Esophagus muscularis mucosa (tissue), 4 donors: ENCODE data around the gene INTS15. TPM values are rescaled to one million over a fixed set of nuclear protein-coding genes. Genes with fewer than 3 reads are reported as not detected.

Source experiments
- DNase-seq: peaks from one replicate; pipeline ENCODE4 v3.0.0-alpha.2; 2017; ENCODE audit errors: extremely low spot score
- H3K27ac ChIP-seq, 4 donors: fragments of 200-600 bp; sonication (generic); replicated peaks in 1 of 4; 1 replicate in 3 of 4; 2 replicates in 1 of 4; pipeline ENCODE4 v1.5.1; 2016 to 2019; ENCODE audit warnings: mild to moderate bottlenecking in 1 of 4
- H3K27me3 ChIP-seq, 4 donors: fragments of 200-600 bp; sonication (generic); one replicate each; pipeline versions ENCODE4 v1.5.1 to v1.6.0; 2016 to 2019
- H3K36me3 ChIP-seq, 4 donors: fragments of 200-600 bp; sonication (generic); one replicate each; pipeline ENCODE4 v1.5.1; 2016 to 2019
- H3K4me1 ChIP-seq, 4 donors: fragments of 200-600 bp; sonication (generic); one replicate each; pipeline ENCODE4 v1.5.1; 2016 to 2019
- H3K4me3 ChIP-seq, 4 donors: fragments of 200-600 bp; sonication (generic); 1 replicate in 2 of 4; 2 replicates in 2 of 4; pipeline ENCODE4 v1.5.1; 2016 to 2019; ENCODE audit warnings: mild to moderate bottlenecking in 4 of 4, moderate library complexity in 1 of 4
- H3K9me3 ChIP-seq, 4 donors: fragments of 200-600 bp; sonication (generic); 1 replicate in 3 of 4; 2 replicates in 1 of 4; pipeline ENCODE4 v1.5.1; 2016 to 2019
- CTCF ChIP-seq, 3 experiments: fragments of 200-600 bp in 2 of 3; fragments of 450-650 bp in 1 of 3; sonication (generic) in 2 of 3; IDR thresholded peaks; one replicate each; pipeline ENCODE4 v1.5.1; 2017 to 2019; ENCODE audit warnings: antibody characterized with exemption in 3 of 3, mild to moderate bottlenecking in 2 of 3, moderate library complexity in 1 of 3
- EP300 ChIP-seq: sonication (generic); formaldehyde crosslinking; IDR thresholded peaks from one replicate; pipeline ENCODE4 v1.6.1; 2017; ENCODE audit warnings: antibody characterized with exemption
- POLR2A ChIP-seq: fragments of 450-650 bp; IDR thresholded peaks from one replicate; pipeline ENCODE4 v1.6.1; 2017; ENCODE audit warnings: antibody characterized with exemption, moderate library complexity, mild to moderate bottlenecking, low read depth
- POLR2AphosphoS5 ChIP-seq, 2 donors: sonication (generic); formaldehyde crosslinking; IDR thresholded peaks; one replicate each; pipeline ENCODE4 v1.6.1; 2017; ENCODE audit warnings: antibody characterized with exemption in 2 of 2
- WGBS: methylation state at CpG from one replicate; pipeline ENCODE4 v1.1.5; 2018; 5-methylcytosine and 5-hydroxymethylcytosine counted together
- intact Hi-C: fragments of 100-400 bp; cut with DNase I; formaldehyde crosslinking; loops from one replicate; pipeline ENCODE4 v1.15.1; 2023
- total RNA-seq, 4 donors: library from RNA; depleted of rRNA; stranded (reverse); fragments of >200 nt; gene quantifications; one replicate each; pipeline versions ENCODE4 v1.1.0 to v1.2.1, GENCODE V29; 2016

Gene INTS15
- total RNA-seq, 4 donors from 2014 or later: 22.5 to 38.9 (median 33.5) TPM

- no peak for DNase-seq
- H3K4me1 ChIP-seq: peaks cover 10 to 25% (median 22%) of the 10 kb centered on the region in 4 donors
- 90% methylated on average over 4 of the region's 4 CpGs for WGBS
- intact Hi-C loops: no loop called here
- no peaks in the 10 kb centered on the region for H3K27me3 ChIP-seq
- H3K9me3 ChIP-seq: no peaks in the 10 kb centered on the region
- H3K4me3 ChIP-seq: no peak overlapping the region
- no peak for TF ChIP-seq POLR2AphosphoS5 (IDR thresholded peaks at IDR 0.05)
- TF ChIP-seq CTCF (IDR thresholded peaks at IDR 0.05): no peak
- TF ChIP-seq EP300: no peak
- no peak for TF ChIP-seq POLR2A
- H3K36me3 ChIP-seq: peaks cover 9 to 45% (median 34%) of the 10 kb centered on the region in 4 donors
- no peak overlapping the region for H3K27ac ChIP-seq
Observed at GRCh38 chr7:6618621-6619020, 28.8 kb downstream of the INTS15 start.

- DNase-seq: no peak
- WGBS: 89% methylated on average over 3 of the region's 3 CpGs
- TF ChIP-seq CTCF (IDR thresholded peaks at IDR 0.05) (no peak), POLR2A (no peak), EP300 (no peak), POLR2AphosphoS5 (IDR thresholded peaks at IDR 0.05) (no peak)
- Histone ChIP-seq H3K36me3 (peaks cover 13 to 54% (median 41%) of the 10 kb centered on the region in 4 donors), H3K9me3 (no peaks in the 10 kb centered on the region), H3K4me3 (no peak overlapping the region), H3K27me3 (no peaks in the 10 kb centered on the region), H3K4me1 (peaks cover 9 to 21% (median 17%) of the 10 kb centered on the region in 4 donors), H3K27ac (no peak overlapping the region)
- intact Hi-C loops: no loop called here
Observed at GRCh38 chr7:6619961-6620360, 30.1 kb downstream of the INTS15 start.

- 86% methylated on average over 14 of the region's 20 CpGs for WGBS
Observed at GRCh38 chr7:6621195-6622133, 31.6 kb downstream of the INTS15 start.

GRCh38 chr7:6622134-6622710, 32.4 kb downstream of the INTS15 start:
- no peak overlapping the region for H3K27ac ChIP-seq
- TF ChIP-seq EP300: no peak
- no peak for TF ChIP-seq POLR2A
- TF ChIP-seq CTCF (IDR thresholded peaks at IDR 0.05): no peak
- TF ChIP-seq POLR2AphosphoS5 (IDR thresholded peaks at IDR 0.05): no peak
- H3K27me3 ChIP-seq: no peaks in the 10 kb centered on the region
- intact Hi-C loops: no loop called here
- peaks cover 0 to 4% (median 0%) of the 10 kb centered on the region in 4 donors for H3K4me1 ChIP-seq
- H3K9me3 ChIP-seq: no peaks in the 10 kb centered on the region
- DNase-seq: no peak
- 90% methylated on average over 13 of the region's 67 CpGs for WGBS
- peaks cover 13 to 63% (median 40%) of the 10 kb centered on the region in 4 donors for H3K36me3 ChIP-seq
- H3K4me3 ChIP-seq: no peak overlapping the region

More at GRCh38 chr7:6621195-6622133, 31.6 kb downstream of the INTS15 start:
- H3K4me1 ChIP-seq: peaks cover 2 to 12% (median 7%) of the 10 kb centered on the region in 4 donors
- no peak overlapping the region for H3K27ac ChIP-seq
- H3K9me3 ChIP-seq: no peaks in the 10 kb centered on the region
- H3K4me3 ChIP-seq: no peak overlapping the region
- no peak for DNase-seq
- intact Hi-C loops: no loop called here
- H3K27me3 ChIP-seq: no peaks in the 10 kb centered on the region
- H3K36me3 ChIP-seq: peaks cover 13 to 64% (median 41%) of the 10 kb centered on the region in 4 donors
- TF ChIP-seq EP300: no peak
- no peak for TF ChIP-seq POLR2A
- no peak for TF ChIP-seq POLR2AphosphoS5 (IDR thresholded peaks at IDR 0.05)
- TF ChIP-seq CTCF (IDR thresholded peaks at IDR 0.05): no peak
